ENCODE data around the gene FAM221B. TPM values are rescaled to one million over a fixed set of nuclear protein-coding genes. Genes with fewer than 3 reads are reported as not detected.

FAM221B gene
- total and polyA plus RNA-seq, 9 donors = not detected

DNA sequence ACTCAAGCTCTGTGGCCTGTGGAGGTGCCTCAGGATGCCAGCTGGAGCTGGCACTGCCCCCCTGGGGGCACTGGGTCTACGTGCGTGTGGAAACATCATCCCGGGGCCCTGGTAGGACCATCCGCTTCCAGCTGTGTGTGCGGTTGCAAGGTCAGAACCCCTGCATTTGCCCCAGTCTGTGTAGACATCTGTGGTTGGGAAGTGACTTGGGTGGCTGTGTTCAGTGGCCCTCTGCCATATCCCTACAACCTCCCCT lies 13.0 kb upstream of the FAM221B start:
- H3K4me3 ChIP-seq = no peak overlapping the region
- H3K9me3 ChIP-seq = no peaks in the 10 kb centered on the region
- WGBS, 3 donors = 69 to 89% (median 73%) methylated on average over 5 of the region's 5 CpGs
- no peaks in the 10 kb centered on the region for H3K27me3 ChIP-seq
- no peak for TF ChIP-seq EP300 (IDR thresholded peaks at IDR 0.05)
- no peak for TF ChIP-seq CTCF (IDR thresholded peaks at IDR 0.05)
- TF ChIP-seq POLR2A (IDR thresholded peaks at IDR 0.05) = no peak
- peaks cover 1% of the 10 kb centered on the region for H3K4me1 ChIP-seq (ENCODE audit: insufficient read depth)
- H3K27ac ChIP-seq = no peak overlapping the region
- DNase-seq = no peak
- intact Hi-C loops (cut with DNase I) = no loop called here
- no peaks in the 10 kb centered on the region for H3K36me3 ChIP-seq

DNA sequence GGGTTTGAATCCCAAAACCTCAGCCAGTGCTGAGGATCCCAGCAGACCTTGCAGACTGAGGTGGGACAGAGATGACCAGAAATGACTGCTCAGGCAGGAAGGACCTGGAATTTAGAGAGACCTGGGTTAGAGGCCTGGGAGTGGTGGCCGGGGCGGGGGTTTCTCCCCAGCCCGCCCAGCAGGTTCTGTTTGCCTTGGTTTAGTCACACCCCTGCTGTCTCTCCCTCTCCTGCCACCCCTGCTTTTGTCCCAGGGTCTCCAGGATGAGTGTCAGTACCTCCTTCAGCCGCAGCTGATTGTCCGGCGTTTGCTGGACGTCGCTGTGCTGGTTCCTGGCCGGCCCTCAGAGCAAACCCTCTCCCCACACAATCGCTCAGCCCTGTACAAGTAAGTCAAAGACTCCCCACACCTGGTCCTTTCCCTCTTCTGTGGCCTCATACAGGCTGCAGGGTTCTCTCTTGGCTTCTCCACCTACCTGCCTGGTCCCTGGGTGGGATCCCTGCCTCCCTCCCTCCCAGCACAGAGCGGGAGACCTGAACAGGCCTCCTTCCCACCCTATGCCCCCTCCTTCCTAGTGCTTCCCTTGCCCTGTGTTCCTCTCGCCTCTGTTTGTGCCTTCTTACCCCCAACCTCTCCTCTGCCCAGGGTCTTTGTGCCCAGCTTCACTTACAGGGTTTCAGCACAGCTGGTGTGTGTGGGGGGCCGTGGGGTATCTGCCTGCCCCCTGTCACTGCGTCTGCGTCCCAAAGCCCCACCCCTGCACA lies 12.5 kb upstream of the FAM221B start:
- Histone ChIP-seq H3K9me3 (no peaks in the 10 kb centered on the region), H3K36me3 (no peaks in the 10 kb centered on the region), H3K27me3 (no peaks in the 10 kb centered on the region), H3K4me3 (no peak overlapping the region), H3K27ac (no peak overlapping the region), H3K4me1 (ENCODE audit: insufficient read depth) (no peaks in the 10 kb centered on the region)
- peak in 1 of 5 donors; percentile 25 for DNase-seq
- intact Hi-C loops (cut with DNase I) = no loop called here
- TF ChIP-seq CTCF (IDR thresholded peaks at IDR 0.05) = no peak
- TF ChIP-seq EP300 (IDR thresholded peaks at IDR 0.05) = no peak
- TF ChIP-seq POLR2A (IDR thresholded peaks at IDR 0.05) = no peak
- 92 to 94% (median 93%) methylated on average over 15 of the region's 15 CpGs for WGBS, 3 donors

DNA sequence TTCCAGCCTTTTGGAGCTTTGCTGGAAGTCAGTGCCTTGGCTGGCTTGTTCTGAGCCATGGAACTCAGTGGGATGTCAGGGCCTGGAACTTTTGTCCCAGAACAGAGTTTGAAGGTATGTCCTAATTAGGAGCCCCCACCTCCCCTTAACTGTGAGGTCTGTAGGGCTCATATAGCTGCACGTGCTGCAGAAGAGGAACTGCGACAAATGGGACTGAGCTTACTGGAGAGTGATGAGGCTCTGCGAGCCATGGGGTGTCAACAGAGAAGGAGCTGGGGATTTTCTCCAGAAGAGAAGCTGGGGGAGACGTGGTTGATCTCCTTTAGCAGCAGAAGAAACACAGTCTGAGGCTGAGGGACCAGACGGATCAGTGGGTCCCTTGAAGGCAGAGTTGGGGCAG lies 11.4 kb upstream of the FAM221B start:
- 89 to 92% (median 90%) methylated on average over 5 of the region's 5 CpGs for WGBS, 3 donors
- Histone ChIP-seq H3K4me3 (no peak overlapping the region), H3K27me3 (no peaks in the 10 kb centered on the region), H3K4me1 (ENCODE audit: insufficient read depth) (no peaks in the 10 kb centered on the region), H3K27ac (no peak overlapping the region), H3K9me3 (no peaks in the 10 kb centered on the region), H3K36me3 (no peaks in the 10 kb centered on the region)
- TF ChIP-seq POLR2A (IDR thresholded peaks at IDR 0.05) = no peak
- TF ChIP-seq EP300 (IDR thresholded peaks at IDR 0.05) = no peak
- no peak for TF ChIP-seq CTCF (IDR thresholded peaks at IDR 0.05)
- intact Hi-C loops (cut with DNase I) = loop anchor here in 1 of 4 donors (10.0 kb wide), 1 partner anchor 45 kb away; no protein-coding TSS in a partner anchor
- DNase-seq = no peak

DNA sequence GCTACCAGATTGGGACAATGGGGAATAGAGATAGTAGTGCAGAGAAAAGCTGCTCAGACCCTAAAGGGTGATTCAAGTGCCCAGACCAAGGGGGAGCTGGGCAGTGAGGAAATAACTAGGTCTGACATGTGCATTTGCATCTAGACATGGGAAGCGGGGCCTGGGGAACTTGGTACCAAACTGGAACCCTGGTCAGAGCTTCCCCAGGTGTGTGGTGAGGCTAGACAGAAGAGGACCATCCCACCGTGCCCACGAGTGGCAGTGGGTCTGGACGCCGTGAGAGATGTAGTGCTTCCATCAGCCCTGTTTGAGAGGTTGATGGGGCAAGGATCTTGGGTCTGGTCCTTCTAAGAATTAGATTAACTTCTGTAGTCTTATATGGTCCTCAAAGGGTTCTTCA lies 8.1 kb upstream of the FAM221B start:
- Histone ChIP-seq H3K4me3 (no peak overlapping the region), H3K4me1 (ENCODE audit: insufficient read depth) (peaks cover under 1% of the 10 kb centered on the region), H3K36me3 (no peaks in the 10 kb centered on the region), H3K27me3 (no peaks in the 10 kb centered on the region), H3K27ac (no peak overlapping the region), H3K9me3 (no peaks in the 10 kb centered on the region)
- WGBS, 3 donors = 94 to 96% (median 95%) methylated on average over 5 of the region's 5 CpGs
- DNase-seq = no peak
- intact Hi-C loops (cut with DNase I) = loop anchor here in 1 of 4 donors (10.0 kb wide), 1 partner anchor 48 kb away; no protein-coding TSS in a partner anchor
- no peak for TF ChIP-seq CTCF (IDR thresholded peaks at IDR 0.05)
- TF ChIP-seq EP300 (IDR thresholded peaks at IDR 0.05) = no peak
